HepG2 (cell line): ENCODE results near the gene BBS1. TPM values are rescaled to one million over a fixed set of nuclear protein-coding genes. Genes with fewer than 3 reads are reported as not detected.

Experiments used
- ATAC-seq: fragments of 200-7000 bp; cut with Tn5 transposase; 3 replicates; pipeline ENCODE4 v1.9.1; 2020; ENCODE audit warnings: mild to moderate bottlenecking, moderate library complexity
- BruUV-seq: library from RNA; stranded (reverse); fragments of 400-500 nt; replicated peaks from 2 replicates; lab custom pipeline; 2021; lab: Mats Ljungman, UMichigan
- CTCF ChIA-PET: fragments of 300-600 bp; formaldehyde crosslinking; extraction: SDS; loops from one replicate; lab custom pipeline; 2021; ENCODE audit warnings: low total read pairs, inconsistent platforms, low intra/inter-chr PET ratio; lab: Yijun Ruan, JAX
- POLR2A ChIA-PET: fragments of 350-600 bp; sonication (Branson Sonifier 250); formaldehyde crosslinking; loops from one replicate; lab custom pipeline; 2020; ENCODE audit warnings: antibody characterized with exemption, inconsistent platforms; lab: Yijun Ruan, JAX
- DNase-seq: peaks from one replicate; pipeline ENCODE4 v3.0.0-alpha.2; 2015; ENCODE audit warnings: low spot score
- FAIRE-seq: peaks from 3 replicates; lab custom pipeline; 2011; peaks lifted over from hg19 to GRCh38; lab: Jason Lieb, UNC
- H2AFZ ChIP-seq: one replicate; pipeline ENCODE4 v1.6.1; 2011; ENCODE audit warnings: low read length, inconsistent platforms
- H3K27ac ChIP-seq: fragments of 300-600 bp; 3 replicates; pipeline ENCODE4 v1.8.0; 2011; ENCODE audit warnings: mixed run types, mild to moderate bottlenecking, mixed read lengths, low read length, inconsistent platforms; ENCODE audit not compliant: insufficient read depth; ENCODE audit errors: extremely low read length
- H3K27me3 ChIP-seq, 2 experiments: fragments of 200-600 bp in 1 of 2; 2 replicates in 1 of 2; 3 replicates in 1 of 2; pipeline versions ENCODE4 v1.6.0 to v1.8.0; 2011; ENCODE audit warnings: low read length in 2 of 2, mild to moderate bottlenecking in 2 of 2, moderate library complexity in 2 of 2, inconsistent platforms in 1 of 2; ENCODE audit not compliant: insufficient read depth in 2 of 2, control insufficient read depth in 1 of 2
- H3K36me3 ChIP-seq, 2 experiments: fragments of 200-600 bp in 1 of 2; replicated peaks in 1 of 2; 2 replicates in 1 of 2; 3 replicates in 1 of 2; pipeline versions ENCODE4 v1.5.1 to v1.8.0; 2011; ENCODE audit warnings: low read length in 2 of 2, inconsistent platforms in 1 of 2; ENCODE audit not compliant: insufficient read depth in 2 of 2, control insufficient read depth in 1 of 2
- H3K4me1 ChIP-seq: 2 replicates; pipeline ENCODE4 v1.5.1; 2012; ENCODE audit warnings: low read length, inconsistent platforms; ENCODE audit not compliant: insufficient read depth
- H3K4me2 ChIP-seq: 2 replicates; pipeline ENCODE4 v1.6.0; 2011; ENCODE audit warnings: low read depth, low read length, inconsistent platforms
- H3K4me3 ChIP-seq, 3 experiments: fragments of 200-600 bp in 1 of 3; sonication (generic), shearing (Covaris generic) in 1 of 3; replicated peaks in 1 of 3; 2 replicates each; pipeline ENCODE4 v1.5.1; 2011 to 2016; ENCODE audit warnings: low read length in 3 of 3, inconsistent platforms in 2 of 3, low read depth in 2 of 3, mild to moderate bottlenecking in 2 of 3, control low read depth in 1 of 3, mixed read lengths in 1 of 3; ENCODE audit not compliant: insufficient read depth in 1 of 3
- H3K79me2 ChIP-seq: one replicate; pipeline ENCODE4 v1.6.1; 2011; ENCODE audit warnings: low read length, inconsistent platforms; ENCODE audit not compliant: insufficient read depth
- H3K9ac ChIP-seq: 2 replicates; pipeline ENCODE4 v1.6.0; 2011; ENCODE audit warnings: mild to moderate bottlenecking, low read depth, low read length, inconsistent platforms; ENCODE audit not compliant: insufficient read depth
- H3K9me3 ChIP-seq: 2 replicates; pipeline ENCODE4 v1.5.1; 2012; ENCODE audit warnings: mild to moderate bottlenecking, low read length
- H4K20me1 ChIP-seq: 2 replicates; pipeline ENCODE4 v1.6.0; 2011; ENCODE audit warnings: inconsistent platforms, mild to moderate bottlenecking, low read length, moderate library complexity; ENCODE audit not compliant: insufficient read depth
- DMTF1 ChIP-seq: sonication (generic); formaldehyde crosslinking; IDR thresholded peaks from 2 replicates; pipeline ENCODE4 v1.4.0; 2020; ENCODE audit warnings: mild to moderate bottlenecking, missing genetic modification reagents
- ELF1 ChIP-seq: sonication (generic); formaldehyde crosslinking; IDR thresholded peaks from 2 replicates; pipeline ENCODE4 v1.4.0; 2020; ENCODE audit warnings: missing genetic modification reagents
- EP300 ChIP-seq, 3 experiments: sonication (generic) in 1 of 3; formaldehyde crosslinking in 1 of 3; IDR thresholded peaks; 2 replicates each; pipeline versions ENCODE4 v1.5.1 to v1.6.1; 2011 to 2020; ENCODE audit warnings: low read depth in 2 of 3, low read length in 2 of 3, borderline replicate concordance in 1 of 3, improper control_type of control experiment in 1 of 3, mild to moderate bottlenecking in 1 of 3, missing genetic modification reagents in 1 of 3, moderate library complexity in 1 of 3
- NCOA1 ChIP-seq: sonication (generic); formaldehyde crosslinking; IDR thresholded peaks from 2 replicates; pipeline ENCODE4 v1.9.0; 2021; ENCODE audit warnings: missing genetic modification reagents
- NFE2L1 ChIP-seq: sonication (generic); formaldehyde crosslinking; IDR thresholded peaks from 2 replicates; pipeline ENCODE4 v1.4.0; 2020; ENCODE audit warnings: missing genetic modification reagents, mild to moderate bottlenecking, borderline replicate concordance
- ZFP36L1 ChIP-seq: sonication (generic); formaldehyde crosslinking; IDR thresholded peaks from 2 replicates; pipeline ENCODE4 v1.8.0; 2022; ENCODE audit warnings: mild to moderate bottlenecking, missing genetic modification reagents, moderate library complexity
- ZMAT3 ChIP-seq: sonication (generic); formaldehyde crosslinking; conservative IDR thresholded peaks from 2 replicates; pipeline ENCODE4 v1.7.0; 2021; ENCODE audit warnings: missing genetic modification reagents
- ZNF18 ChIP-seq: sonication (generic); formaldehyde crosslinking; IDR thresholded peaks from 2 replicates; pipeline ENCODE4 v1.8.0; 2022; ENCODE audit warnings: mild to moderate bottlenecking, missing genetic modification reagents; ENCODE audit not compliant: insufficient replicate concordance
- ZNF766 ChIP-seq: sonication (generic); formaldehyde crosslinking; IDR thresholded peaks from 2 replicates; pipeline ENCODE4 v1.5.0; 2020; ENCODE audit warnings: missing genetic modification reagents, borderline replicate concordance
- ZNF839 ChIP-seq: sonication (generic); formaldehyde crosslinking; IDR thresholded peaks from 2 replicates; pipeline ENCODE4 v1.4.0; 2020; ENCODE audit warnings: missing genetic modification reagents, mild to moderate bottlenecking, borderline replicate concordance
- ZNF891 ChIP-seq: sonication (generic); formaldehyde crosslinking; IDR thresholded peaks from 2 replicates; pipeline ENCODE4 v1.5.0; 2020; ENCODE audit warnings: mild to moderate bottlenecking, missing genetic modification reagents
- WGBS: methylation state at CpG from one replicate; pipeline ENCODE4 v1.1.6; 2017; ENCODE audit warnings: low lambda C conversion rate; 5-methylcytosine and 5-hydroxymethylcytosine counted together
- in situ Hi-C: cut with HindIII; loops from 2 replicates; pipeline ENCODE4 v1.10.0; 2017; ENCODE audit warnings: low pct_unique_long_range_greater_than_20kb; ENCODE audit not compliant: extremely low pct_ligation_motif_present
- intact Hi-C: fragments of 100-400 bp; cut with micrococcal nuclease; formaldehyde crosslinking; loops from one replicate; pipeline ENCODE4 v1.10.0; 2022; ENCODE audit not compliant: unreplicated experiment
- polyA plus RNA-seq, 8 experiments: library from polyadenylated mRNA; depleted of rRNA in 3 of 8; stranded (reverse) in 7 of 8; unstranded in 1 of 8; fragments of >200 nt; fragmentation: Illumina TruSeq in 4 of 8; extraction: Trizol in 4 of 8; gene quantifications; 2 replicates each; pipeline versions ENCODE4 v1.2.1 to v1.2.3, GENCODE V29; 2011 to 2016; ENCODE audit warnings: low read depth in 4 of 8, missing spikeins in 1 of 8, mixed read lengths in 1 of 8; ENCODE audit not compliant: insufficient read depth in 1 of 8
- total RNA-seq, 5 experiments: library from RNA; depleted of rRNA; stranded (reverse); fragments of >200 nt; fragmentation: Illumina TruSeq; extraction: Trizol; gene quantifications; 2 replicates each; pipeline ENCODE4 v1.2.3, GENCODE V29; 2016; ENCODE audit warnings: low read depth in 1 of 5

Gene BBS1
- total and polyA plus RNA-seq, 2 of the 13 experiments (the other 11 are each of a cell fraction or from before 2014, with no cell fraction given): 11.7 to 14.1 TPM

GRCh38 chr11:66554602-66555001, 44.2 kb downstream of the BBS1 start:
- CTCF ChIA-PET: no interaction called here
- H3K4me1 ChIP-seq: peaks cover 8% of the 10 kb centered on the region
- H3K9ac ChIP-seq: no peak overlapping the region
- DNase-seq (no peak), FAIRE-seq (no peak), ATAC-seq (no peak)
- WGBS: 31% methylated on average over 5 of the region's 5 CpGs
- no peak for TF ChIP-seq ZNF766 (CRISPR knock-in tag)
- no peak for TF ChIP-seq ZNF891 (CRISPR knock-in tag)
- no peak for TF ChIP-seq ZMAT3
- no peak for TF ChIP-seq ZNF18 (CRISPR knock-in tag)
- TF ChIP-seq ZFP36L1: no peak
- no peak for TF ChIP-seq ELF1 (CRISPR knock-in tag)
- no peak for TF ChIP-seq NCOA1 (CRISPR knock-in tag)
- TF ChIP-seq NFE2L1 (CRISPR knock-in tag): no peak
- TF ChIP-seq ZNF839: no peak
- TF ChIP-seq EP300 (IDR thresholded peaks at IDR 0.05; ENCODE audit: low read depth in 2 of 2, low read length in 2 of 2): no peak
- TF ChIP-seq EP300 (CRISPR knock-in tag; IDR thresholded peaks at IDR 0.05; ENCODE audit: borderline replicate concordance): no peak
- no peak for TF ChIP-seq DMTF1
- no peak overlapping the region for H2AFZ ChIP-seq
- peaks cover 4 to 40% of the 10 kb centered on the region in 2 experiments for H3K27me3 ChIP-seq
- H3K27ac ChIP-seq: no peak overlapping the region
- no peaks in the 10 kb centered on the region for H3K36me3 ChIP-seq
- no TSS peak for BruUV-seq
- H4K20me1 ChIP-seq: no peaks in the 10 kb centered on the region
- H3K79me2 ChIP-seq: no peaks in the 10 kb centered on the region
- no peaks in the 10 kb centered on the region for H3K9me3 ChIP-seq
- in situ Hi-C loops: loop anchor here (25.0 kb wide), 1 partner anchor 283 kb away; the partner anchor contains the start of gene RCE1
- no peak overlapping the region for H3K4me3 ChIP-seq
- no peak overlapping the region for H3K4me2 ChIP-seq
- intact Hi-C loops: no loop called here
- POLR2A ChIA-PET: no interaction called here
